CD8-positive, alpha-beta memory T cell (primary cell): ENCODE measurements around the gene CMBL. TPM values are rescaled to one million over a fixed set of nuclear protein-coding genes. Genes with fewer than 3 reads are reported as not detected.
A peak's percentile ranks its signal among the peaks of the same experiment; 100 is the strongest.

Experiments used
- CTCF ChIA-PET: fragments of 350-600 bp; sonication (Branson Sonifier 250); formaldehyde crosslinking; loops from one replicate; lab custom pipeline; 2021; ENCODE audit warnings: antibody characterized with exemption; lab: Charles Lee
- POLR2A ChIA-PET: fragments of 350-600 bp; sonication (Branson Sonifier 250); formaldehyde crosslinking; loops from one replicate; lab custom pipeline; 2021; ENCODE audit warnings: antibody characterized with exemption; lab: Charles Lee
- DNase-seq, 5 donors: peaks; one replicate each; pipeline versions ENCODE4 v3.0.0 to v3.0.0-alpha.2; 2020 to 2022; ENCODE audit warnings: mixed read lengths in 1 of 5
- H3K27ac ChIP-seq: one replicate; pipeline ENCODE4 v1.7.0; 2013; ENCODE audit warnings: low read depth, mild to moderate bottlenecking, low read length, moderate library complexity
- H3K27me3 ChIP-seq: 2 replicates; pipeline ENCODE4 v1.7.0; 2013; ENCODE audit warnings: low read length, mild to moderate bottlenecking; ENCODE audit not compliant: insufficient read depth, poor library complexity, severe bottlenecking
- H3K36me3 ChIP-seq: 2 replicates; pipeline ENCODE4 v1.7.0; 2013; ENCODE audit warnings: mild to moderate bottlenecking, low read length, moderate library complexity; ENCODE audit not compliant: insufficient read depth
- H3K4me1 ChIP-seq: 2 replicates; pipeline ENCODE4 v1.7.0; 2013; ENCODE audit warnings: mild to moderate bottlenecking, low read length, moderate library complexity; ENCODE audit not compliant: insufficient read depth
- H3K4me3 ChIP-seq: 2 replicates; pipeline ENCODE4 v1.7.0; 2013; ENCODE audit warnings: mild to moderate bottlenecking, low read length
- H3K9me3 ChIP-seq: 2 replicates; pipeline ENCODE4 v1.7.0; 2013; ENCODE audit warnings: mild to moderate bottlenecking, low read length
- H3K27ac Mint-ChIP-seq, 8 donors: one replicate each; pipeline ENCODE4 v1.8.0; 2020 to 2021; ENCODE audit warnings: mixed read lengths in 8 of 8, mild to moderate bottlenecking in 6 of 8, inconsistent platforms in 3 of 8, moderate library complexity in 3 of 8
- H3K27me3 Mint-ChIP-seq, 2 donors: one replicate each; pipeline ENCODE4 v1.8.0; 2020 to 2021; ENCODE audit warnings: mixed read lengths in 2 of 2, mild to moderate bottlenecking in 1 of 2, moderate library complexity in 1 of 2
- H3K36me3 Mint-ChIP-seq, 3 donors: one replicate each; pipeline ENCODE4 v1.8.0; 2020 to 2021; ENCODE audit warnings: mixed read lengths in 3 of 3, inconsistent platforms in 1 of 3, mild to moderate bottlenecking in 1 of 3
- H3K4me1 Mint-ChIP-seq, 3 donors: one replicate each; pipeline ENCODE4 v1.8.0; 2020 to 2021; ENCODE audit warnings: mixed read lengths in 3 of 3, inconsistent platforms in 1 of 3, mild to moderate bottlenecking in 1 of 3
- H3K4me3 Mint-ChIP-seq, 7 donors: one replicate each; pipeline ENCODE4 v1.8.0; 2020 to 2021; ENCODE audit warnings: mixed read lengths in 7 of 7, mild to moderate bottlenecking in 6 of 7, moderate library complexity in 4 of 7, inconsistent platforms in 2 of 7
- H3K9me3 Mint-ChIP-seq, 5 donors: one replicate each; pipeline ENCODE4 v1.8.0; 2020 to 2022; ENCODE audit warnings: mixed read lengths in 5 of 5, mild to moderate bottlenecking in 3 of 5, moderate library complexity in 2 of 5, inconsistent platforms in 1 of 5
- polyA plus RNA-seq: library from polyadenylated mRNA; unstranded; fragments of 300-500 nt; fragmentation: Illumina TruSeq; gene quantifications from one replicate; pipeline ENCODE4 v1.2.3, GENCODE V29; 2021
- total RNA-seq, 2 experiments: library from RNA; stranded (reverse); gene quantifications; one replicate each; pipeline ENCODE4 v1.2.3, GENCODE V29; 2021

CMBL gene
- total and polyA plus RNA-seq, 3 experiments from 2014 or later = 0.97 to 3.8 (median 3.7) TPM

DNA sequence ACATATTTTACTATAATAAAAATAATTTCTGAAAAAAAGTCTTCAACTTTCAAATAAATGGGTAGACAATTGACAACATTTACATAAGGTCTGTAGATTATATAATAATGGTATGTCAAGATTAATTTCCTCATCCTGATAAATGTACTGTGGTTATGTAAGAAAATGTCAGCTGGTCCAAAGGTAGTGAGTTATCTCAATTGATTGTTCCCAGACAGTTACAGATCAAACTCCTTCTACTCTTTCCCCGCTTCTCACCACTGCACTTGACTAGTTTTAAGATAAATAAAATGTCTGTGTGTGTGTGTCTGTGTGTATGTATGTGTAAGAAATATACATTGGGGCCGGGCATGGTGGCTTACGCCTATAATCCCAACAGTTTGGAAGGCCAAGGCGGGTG, 29.4 kb upstream of the CMBL start:
- no peaks in the 10 kb centered on the region for H3K36me3 Mint-ChIP-seq
- no peak overlapping the region for H3K4me3 Mint-ChIP-seq
- no peak overlapping the region for H3K4me3 ChIP-seq
- peaks cover 23 to 30% of the 10 kb centered on the region in 2 donors for H3K27me3 Mint-ChIP-seq
- no peak overlapping the region for H3K27ac ChIP-seq
- peaks cover 9% of the 10 kb centered on the region for H3K27me3 ChIP-seq
- no peaks in the 10 kb centered on the region for H3K9me3 Mint-ChIP-seq
- DNase-seq = no peak
- H3K27ac Mint-ChIP-seq = no peak overlapping the region
- no peaks in the 10 kb centered on the region for H3K4me1 ChIP-seq
- H3K9me3 ChIP-seq = no peaks in the 10 kb centered on the region
- CTCF ChIA-PET = no interaction called here
- no peaks in the 10 kb centered on the region for H3K36me3 ChIP-seq
- POLR2A ChIA-PET = interaction anchor here (1.3 kb wide), 1 partner anchor 16 kb away, joined by 3 read pairs; the partner anchor contains the start of gene MARCHF6
- H3K4me1 Mint-ChIP-seq = peaks cover 5 to 6% (median 6%) of the 10 kb centered on the region in 3 donors

DNA sequence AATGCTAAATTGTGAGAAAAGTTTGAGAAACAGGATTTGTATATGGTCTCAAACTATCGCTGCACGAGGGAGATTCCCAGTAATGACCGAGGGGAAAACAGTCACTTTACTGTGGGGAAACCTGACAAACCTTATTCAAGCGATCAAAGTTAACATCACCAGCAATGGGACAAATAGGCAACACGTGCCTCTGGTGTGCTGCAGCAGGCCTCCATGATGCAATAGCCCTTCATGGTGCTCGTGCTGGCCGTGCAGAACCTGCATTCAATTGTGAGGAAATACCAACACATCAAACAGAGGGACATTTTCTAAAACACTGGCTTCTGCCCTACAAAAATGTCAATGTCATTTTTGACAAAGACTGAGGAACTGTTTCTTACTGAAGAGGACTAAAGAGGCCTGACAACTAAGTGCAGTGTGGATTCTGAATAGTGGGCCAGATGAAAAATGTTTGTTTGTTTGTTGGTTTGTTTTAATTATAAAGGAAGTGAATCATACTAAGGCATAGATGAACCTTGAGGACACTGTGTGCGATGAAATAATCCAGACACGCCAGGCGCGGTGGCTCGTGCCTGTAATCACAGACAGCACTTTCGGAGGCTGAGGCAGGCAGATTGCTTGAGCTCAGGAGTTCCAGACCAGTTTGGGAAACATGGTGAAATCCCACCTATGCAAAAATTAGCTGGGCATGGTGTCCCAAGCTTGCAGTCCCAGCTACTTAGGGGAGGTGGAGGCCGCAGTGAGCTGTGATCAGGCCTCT, 28.2 kb upstream of the CMBL start:
- peaks cover 9% of the 10 kb centered on the region for H3K27me3 ChIP-seq
- H3K4me1 ChIP-seq = no peaks in the 10 kb centered on the region
- Mint-ChIP-seq H3K36me3 (no peaks in the 10 kb centered on the region), H3K9me3 (no peaks in the 10 kb centered on the region), H3K4me1 (peaks cover 5 to 6% (median 6%) of the 10 kb centered on the region in 3 donors), H3K4me3 (no peak overlapping the region), H3K27me3 (peaks cover 35 to 42% of the 10 kb centered on the region in 2 donors), H3K27ac (no peak overlapping the region)
- DNase-seq = no peak
- H3K36me3 ChIP-seq = no peaks in the 10 kb centered on the region
- H3K9me3 ChIP-seq = no peaks in the 10 kb centered on the region
- CTCF ChIA-PET = no interaction called here
- no peak overlapping the region for H3K27ac ChIP-seq
- no peak overlapping the region for H3K4me3 ChIP-seq
- POLR2A ChIA-PET = no interaction called here

DNA sequence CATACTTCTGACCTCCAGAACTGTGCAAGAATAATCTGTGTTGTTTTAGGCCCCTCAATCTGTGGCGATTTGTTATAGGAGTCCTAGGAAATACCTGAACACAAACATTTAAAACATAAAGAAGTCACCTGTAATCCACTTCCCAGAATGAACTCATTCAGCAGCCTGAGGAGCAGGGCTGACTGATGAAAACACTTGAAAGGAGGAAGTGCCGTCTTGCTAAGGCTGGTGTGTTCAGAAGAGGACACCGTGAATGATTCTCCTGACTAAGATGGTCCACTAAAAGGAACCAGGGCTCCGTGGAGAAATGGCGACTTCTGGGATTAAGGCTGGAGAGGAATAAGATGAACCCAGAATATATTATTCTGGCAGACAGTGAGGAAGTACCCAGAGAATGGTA, 27.1 kb upstream of the CMBL start:
- Histone ChIP-seq H3K9me3 (no peaks in the 10 kb centered on the region), H3K36me3 (no peaks in the 10 kb centered on the region), H3K4me1 (no peaks in the 10 kb centered on the region), H3K27ac (no peak overlapping the region), H3K27me3 (peaks cover 9% of the 10 kb centered on the region), H3K4me3 (no peak overlapping the region)
- Mint-ChIP-seq H3K27ac (no peak overlapping the region), H3K4me1 (peaks cover 5 to 6% (median 6%) of the 10 kb centered on the region in 3 donors), H3K36me3 (no peaks in the 10 kb centered on the region), H3K9me3 (no peaks in the 10 kb centered on the region), H3K27me3 (peaks cover 42 to 43% of the 10 kb centered on the region in 2 donors), H3K4me3 (peak overlapping the region in 2 of 7 donors; percentile 3 to 41)
- ChIA-PET POLR2A (no interaction called here), CTCF (no interaction called here)
- no peak for DNase-seq

DNA sequence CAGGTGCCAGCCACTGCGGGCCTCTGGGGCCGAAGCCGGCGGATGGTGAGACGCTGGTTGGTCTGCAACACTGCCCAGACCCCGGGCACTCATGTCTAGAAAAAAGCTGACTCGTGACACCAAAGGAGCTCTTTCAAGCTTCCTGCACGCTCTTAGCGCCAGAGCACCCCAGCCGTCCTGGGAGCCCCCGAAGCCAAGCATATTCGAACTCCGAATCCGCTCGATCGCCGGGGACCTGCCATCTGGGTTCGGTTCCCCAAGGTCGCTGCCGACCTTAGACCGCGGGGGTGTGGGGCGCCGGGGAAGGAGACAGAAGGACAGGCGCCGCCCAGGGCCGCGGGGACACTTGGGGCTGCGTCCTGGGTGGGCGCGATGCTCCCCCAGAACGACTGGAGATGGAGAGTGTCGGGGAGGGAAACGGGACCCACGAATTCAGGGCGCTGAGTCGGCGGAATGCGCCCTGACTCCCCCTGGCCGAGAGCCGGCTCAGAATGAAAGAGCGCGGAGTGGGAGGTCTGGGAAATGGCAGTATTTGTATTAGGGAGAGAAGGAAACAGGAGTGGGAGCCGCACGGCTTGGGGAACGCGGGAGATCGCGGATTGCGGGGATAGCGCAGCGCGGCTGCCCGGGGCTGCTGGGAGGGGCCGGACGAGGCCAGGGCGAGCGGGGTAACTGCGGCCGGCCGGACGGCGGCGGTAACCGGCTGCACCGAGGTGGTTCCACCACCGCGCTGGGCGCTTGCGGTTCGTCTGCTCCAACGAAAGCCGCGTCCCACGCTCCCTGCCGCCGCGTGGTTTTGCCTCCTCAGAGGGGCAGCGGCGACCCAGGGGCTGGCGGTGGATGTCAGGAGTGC, 25.7 kb upstream of the CMBL start:
- H3K4me3 ChIP-seq = peak overlapping the region; percentile 32
- CTCF ChIA-PET = interaction anchor here (1.0 kb wide), 1 partner anchor 31 kb away, joined by 3 read pairs; no protein-coding TSS in a partner anchor
- no peaks in the 10 kb centered on the region for H3K9me3 ChIP-seq
- Mint-ChIP-seq H3K27ac (no peak overlapping the region), H3K4me3 (peak overlapping the region; percentile 63 to 89 (median 84)), H3K9me3 (no peaks in the 10 kb centered on the region), H3K4me1 (peaks cover 5 to 6% (median 6%) of the 10 kb centered on the region in 3 donors), H3K27me3 (peaks cover 42% of the 10 kb centered on the region in 2 donors), H3K36me3 (no peaks in the 10 kb centered on the region)
- no peaks in the 10 kb centered on the region for H3K36me3 ChIP-seq
- no peak for DNase-seq
- POLR2A ChIA-PET = no interaction called here
- H3K4me1 ChIP-seq = no peaks in the 10 kb centered on the region
- peaks cover 9% of the 10 kb centered on the region for H3K27me3 ChIP-seq
- no peak overlapping the region for H3K27ac ChIP-seq

DNA sequence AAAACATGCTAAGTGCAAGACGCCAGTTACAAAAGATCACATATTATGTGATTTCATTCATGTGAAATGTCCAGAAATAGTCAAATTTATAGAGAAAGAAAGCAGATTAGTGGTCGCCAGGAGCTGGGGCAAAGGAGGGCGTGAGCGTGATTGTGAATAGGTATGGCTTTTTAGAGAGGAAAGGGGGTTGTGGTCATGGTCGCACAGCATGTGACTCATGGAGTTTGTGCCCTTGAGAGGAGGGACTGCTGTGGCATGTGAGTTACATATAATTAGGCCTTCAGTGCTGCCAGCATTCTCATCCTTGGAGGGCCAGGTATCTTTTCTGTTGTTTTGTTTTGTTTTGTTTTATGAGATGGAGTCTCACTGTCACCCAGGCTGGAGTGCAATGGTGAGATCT, 24.6 kb upstream of the CMBL start:
- H3K4me3 Mint-ChIP-seq = peak overlapping the region; percentile 3 to 81 (median 29)
- CTCF ChIA-PET = interaction anchor here (1.0 kb wide), 1 partner anchor 30 kb away, joined by 3 read pairs; no protein-coding TSS in a partner anchor

DNA sequence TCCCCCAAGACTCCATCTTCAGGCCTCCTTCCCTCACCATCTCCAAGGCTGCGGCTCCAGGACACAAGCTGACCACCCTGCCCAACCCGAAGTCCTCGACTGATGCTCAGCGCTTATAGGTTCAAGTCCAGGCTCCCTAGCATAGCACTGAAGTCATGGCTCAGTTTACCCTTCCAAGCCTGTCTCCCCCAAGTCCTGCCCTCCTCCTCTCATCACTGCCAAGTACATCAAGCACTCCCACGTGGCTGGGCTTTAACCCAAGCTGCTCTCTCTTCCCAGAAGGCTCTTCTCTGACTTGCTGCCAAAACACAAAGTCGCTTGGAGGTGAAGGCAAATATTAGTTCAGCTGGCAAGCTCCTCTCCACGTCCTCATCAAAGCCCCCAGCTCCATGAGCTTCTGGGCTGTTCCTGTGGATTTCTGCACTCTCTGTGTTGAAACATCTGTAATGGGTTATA, 23.7 kb upstream of the CMBL start:
- ChIA-PET POLR2A (no interaction called here), CTCF (no interaction called here)
- Histone ChIP-seq H3K27ac (no peak overlapping the region), H3K9me3 (no peaks in the 10 kb centered on the region), H3K27me3 (peaks cover 9% of the 10 kb centered on the region), H3K4me3 (no peak overlapping the region), H3K36me3 (no peaks in the 10 kb centered on the region), H3K4me1 (no peaks in the 10 kb centered on the region)
- peaks cover 39 to 42% of the 10 kb centered on the region in 2 donors for H3K27me3 Mint-ChIP-seq
- no peak overlapping the region for H3K27ac Mint-ChIP-seq
- H3K9me3 Mint-ChIP-seq = no peaks in the 10 kb centered on the region
- no peaks in the 10 kb centered on the region for H3K36me3 Mint-ChIP-seq
- H3K4me3 Mint-ChIP-seq = no peak overlapping the region
- H3K4me1 Mint-ChIP-seq = peaks cover 5 to 6% (median 6%) of the 10 kb centered on the region in 3 donors
- DNase-seq = no peak

More for the DNA sequence above, 24.6 kb upstream of the CMBL start:
- no peak overlapping the region for H3K4me3 ChIP-seq
- H3K27ac ChIP-seq = no peak overlapping the region
- H3K27me3 ChIP-seq = peaks cover 9% of the 10 kb centered on the region
- H3K4me1 ChIP-seq = no peaks in the 10 kb centered on the region
- DNase-seq = no peak
- no peaks in the 10 kb centered on the region for H3K36me3 ChIP-seq
- no peaks in the 10 kb centered on the region for H3K9me3 ChIP-seq
- H3K27ac Mint-ChIP-seq = peak overlapping the region in 1 of 8 donors; percentile 15
- H3K9me3 Mint-ChIP-seq = no peaks in the 10 kb centered on the region
- peaks cover 5 to 6% (median 6%) of the 10 kb centered on the region in 3 donors for H3K4me1 Mint-ChIP-seq
- H3K27me3 Mint-ChIP-seq = peaks cover 42% of the 10 kb centered on the region in 2 donors
- no peaks in the 10 kb centered on the region for H3K36me3 Mint-ChIP-seq
- POLR2A ChIA-PET = no interaction called here

DNA sequence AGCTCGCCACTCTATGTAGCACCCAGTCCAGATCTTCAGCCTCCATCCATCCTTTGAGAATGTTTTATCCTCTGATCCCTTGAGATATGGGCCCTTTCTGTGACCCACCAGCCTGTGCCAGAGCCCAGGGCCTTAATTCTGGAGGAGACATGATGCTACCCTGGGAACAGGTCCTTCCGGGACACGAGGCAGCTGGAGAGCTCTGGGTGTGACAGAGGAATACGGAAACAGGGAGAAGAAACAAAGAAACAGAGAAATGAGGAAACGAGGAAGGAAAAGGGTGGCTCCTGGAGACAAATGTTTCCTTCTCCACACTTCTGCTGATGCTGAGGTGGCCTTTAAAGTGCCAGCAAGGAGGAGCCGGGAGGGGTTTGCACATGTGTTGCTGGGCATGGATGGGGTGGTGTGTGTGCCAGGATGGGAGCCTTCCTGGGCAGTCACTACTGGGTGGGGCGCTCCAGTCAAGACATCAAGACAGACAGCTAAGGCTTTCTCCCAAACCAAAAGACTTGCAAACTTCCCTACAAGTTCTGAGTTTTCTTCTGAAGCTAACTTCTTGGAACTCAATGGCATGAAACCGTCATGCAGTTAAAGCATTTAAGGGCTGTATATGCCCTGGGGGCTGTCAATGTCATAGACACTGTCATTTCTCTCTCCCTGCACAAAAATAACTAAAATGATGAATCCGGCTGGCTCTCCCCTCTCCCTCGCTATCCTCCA, 23.0 kb upstream of the CMBL start:
- H3K36me3 ChIP-seq = no peaks in the 10 kb centered on the region
- no peak overlapping the region for H3K27ac ChIP-seq
- no peaks in the 10 kb centered on the region for H3K4me1 ChIP-seq
- DNase-seq = no peak
- Mint-ChIP-seq H3K36me3 (no peaks in the 10 kb centered on the region), H3K27ac (no peak overlapping the region), H3K27me3 (peaks cover 37 to 41% of the 10 kb centered on the region in 2 donors), H3K9me3 (no peaks in the 10 kb centered on the region), H3K4me1 (peaks cover 5 to 6% (median 6%) of the 10 kb centered on the region in 3 donors), H3K4me3 (no peak overlapping the region)
- H3K4me3 ChIP-seq = no peak overlapping the region
- ChIA-PET POLR2A (no interaction called here), CTCF (no interaction called here)
- H3K27me3 ChIP-seq = peaks cover 9% of the 10 kb centered on the region
- no peaks in the 10 kb centered on the region for H3K9me3 ChIP-seq
